ENCODE measurements around the gene PRR23C.

- TF ChIP-seq CTCF (IDR thresholded peaks at IDR 0.05) (no peak), POLR2A (IDR thresholded peaks at IDR 0.05) (no peak)
These were observed at the start of gene PRR23C for GRCh38 chr3:139044366-139045210.
